IPS-15b (cell line): ENCODE results near the gene ST3GAL5.
"Not testable (repeated sequence)": the region's sequence is repeated elsewhere in the genome, so short reads cannot be mapped to it uniquely, and the experiment has no call there.

Experiments
- H3K27me3 ChIP-seq: one replicate; pipeline ENCODE4 v1.6.1; 2013; ENCODE audit warnings: low read length; ENCODE audit not compliant: control insufficient read depth, insufficient read depth
- H3K36me3 ChIP-seq: one replicate; pipeline ENCODE4 v1.6.1; 2013; ENCODE audit warnings: low read length; ENCODE audit not compliant: control insufficient read depth, insufficient read depth
- H3K4me1 ChIP-seq: one replicate; pipeline ENCODE4 v1.6.1; 2013; ENCODE audit warnings: mild to moderate bottlenecking, low read length; ENCODE audit not compliant: control insufficient read depth, insufficient read depth
- H3K4me3 ChIP-seq: one replicate; pipeline ENCODE4 v1.5.1; 2013; ENCODE audit warnings: low read depth, low read length
- H3K9ac ChIP-seq: one replicate; pipeline ENCODE4 v1.6.1; 2013; ENCODE audit warnings: low read depth, mild to moderate bottlenecking, low read length
- H3K9me3 ChIP-seq: one replicate; pipeline ENCODE4 v1.6.1; 2013; ENCODE audit warnings: mild to moderate bottlenecking, low read length; ENCODE audit not compliant: control insufficient read depth, insufficient read depth

ST3GAL5 gene

GRCh38 chr2:85838181-85838580 is 50.6 kb downstream of the ST3GAL5 start:
- Histone ChIP-seq H3K27me3 (no peaks in the 10 kb centered on the region), H3K36me3 (no peaks in the 10 kb centered on the region), H3K4me3 (no peak overlapping the region), H3K9ac (no peak overlapping the region), H3K4me1 (no peaks in the 10 kb centered on the region), H3K9me3 (no peaks in the 10 kb centered on the region)

GRCh38 chr2:85834466-85834865 is 54.3 kb downstream of the ST3GAL5 start:
- H3K9ac ChIP-seq = no peak overlapping the region
- H3K4me3 ChIP-seq = no peak overlapping the region
- no peaks in the 10 kb centered on the region for H3K9me3 ChIP-seq
- H3K27me3 ChIP-seq = no peaks in the 10 kb centered on the region
- H3K36me3 ChIP-seq = no peaks in the 10 kb centered on the region
- no peaks in the 10 kb centered on the region for H3K4me1 ChIP-seq

GRCh38 chr2:85831735-85832134 is 57.1 kb downstream of the ST3GAL5 start:
- Histone ChIP-seq H3K4me3 (no peak overlapping the region), H3K27me3 (no peaks in the 10 kb centered on the region), H3K36me3 (no peaks in the 10 kb centered on the region), H3K9ac (no peak overlapping the region), H3K9me3 (no peaks in the 10 kb centered on the region), H3K4me1 (no peaks in the 10 kb centered on the region)

- H3K36me3 ChIP-seq = no peaks in the 10 kb centered on the region
- H3K27me3 ChIP-seq = no peaks in the 10 kb centered on the region
- no peaks in the 10 kb centered on the region for H3K4me1 ChIP-seq
- no peak overlapping the region for H3K9ac ChIP-seq
- H3K9me3 ChIP-seq = no peaks in the 10 kb centered on the region
- no peak overlapping the region for H3K4me3 ChIP-seq
Measured at GRCh38 chr2:85830645-85831044, 58.1 kb downstream of the ST3GAL5 start.

GRCh38 chr2:85829394-85829793 is 59.4 kb downstream of the ST3GAL5 start:
- not testable (repeated sequence) for H3K9me3 ChIP-seq

GRCh38 chr2:85828725-85829124 is 60.1 kb downstream of the ST3GAL5 start:
- Histone ChIP-seq H3K36me3 (no peaks in the 10 kb centered on the region), H3K9me3 (no peaks in the 10 kb centered on the region), H3K4me1 (no peaks in the 10 kb centered on the region), H3K9ac (no peak overlapping the region), H3K4me3 (no peak overlapping the region), H3K27me3 (no peaks in the 10 kb centered on the region)

More at GRCh38 chr2:85829394-85829793, 59.4 kb downstream of the ST3GAL5 start:
- not testable (repeated sequence) for H3K4me3 ChIP-seq, H3K36me3 ChIP-seq, H3K27me3 ChIP-seq, H3K9ac ChIP-seq, H3K4me1 ChIP-seq

GRCh38 chr2:85827879-85828569 is 60.8 kb downstream of the ST3GAL5 start:
- H3K9me3 ChIP-seq = no peaks in the 10 kb centered on the region
- no peaks in the 10 kb centered on the region for H3K36me3 ChIP-seq
- no peaks in the 10 kb centered on the region for H3K4me1 ChIP-seq
- peak overlapping the region; percentile 28 for H3K4me3 ChIP-seq
- H3K27me3 ChIP-seq = no peaks in the 10 kb centered on the region
- H3K9ac ChIP-seq = no peak overlapping the region

GRCh38 chr2:85826990-85827878 is 61.6 kb downstream of the ST3GAL5 start:
- Histone ChIP-seq H3K4me1 (no peaks in the 10 kb centered on the region), H3K9ac (no peak overlapping the region), H3K9me3 (no peaks in the 10 kb centered on the region), H3K27me3 (no peaks in the 10 kb centered on the region), H3K36me3 (no peaks in the 10 kb centered on the region), H3K4me3 (peak overlapping the region; percentile 28)

- H3K27me3 ChIP-seq = no peaks in the 10 kb centered on the region
- H3K9ac ChIP-seq = no peak overlapping the region
- H3K9me3 ChIP-seq = no peaks in the 10 kb centered on the region
- no peaks in the 10 kb centered on the region for H3K4me1 ChIP-seq
- H3K36me3 ChIP-seq = no peaks in the 10 kb centered on the region
- H3K4me3 ChIP-seq = no peak overlapping the region
Measured at GRCh38 chr2:85823951-85824350, 64.8 kb downstream of the ST3GAL5 start.

GRCh38 chr2:85822766-85823165 is 66.0 kb downstream of the ST3GAL5 start:
- H3K9ac ChIP-seq = no peak overlapping the region
- no peaks in the 10 kb centered on the region for H3K27me3 ChIP-seq
- H3K9me3 ChIP-seq = no peaks in the 10 kb centered on the region
- no peak overlapping the region for H3K4me3 ChIP-seq
- no peaks in the 10 kb centered on the region for H3K4me1 ChIP-seq
- no peaks in the 10 kb centered on the region for H3K36me3 ChIP-seq

- Histone ChIP-seq H3K9me3 (no peaks in the 10 kb centered on the region), H3K36me3 (no peaks in the 10 kb centered on the region), H3K9ac (no peak overlapping the region), H3K4me3 (no peak overlapping the region), H3K4me1 (no peaks in the 10 kb centered on the region), H3K27me3 (peaks cover 2% of the 10 kb centered on the region)
Measured at GRCh38 chr2:85819811-85820510, 68.8 kb downstream of the ST3GAL5 start.
